GM19239 (cell line): ENCODE measurements around the gene CD22.
"Not testable (repeated sequence)": the region's sequence is repeated elsewhere in the genome, so short reads cannot be mapped to it uniquely, and the experiment has no call there.

ENCODE experiments used
- DNase-seq: peaks from one replicate; pipeline ENCODE4 v3.0.0; 2011; ENCODE audit warnings: low spot score; ENCODE audit not compliant: insufficient read length
- FAIRE-seq: peaks from 2 replicates; lab custom pipeline; 2011; peaks lifted over from hg19 to GRCh38; lab: Jason Lieb, UNC

Gene CD22

GRCh38 chr19:35375505-35376307 is 46.7 kb downstream of the CD22 start:
- FAIRE-seq, result no peak
- no peak for DNase-seq

- FAIRE-seq (no peak), DNase-seq (no peak)
Measured at GRCh38 chr19:35377656-35378055, 48.7 kb downstream of the CD22 start.

- no peak for FAIRE-seq
- DNase-seq, result no peak
Measured at GRCh38 chr19:35378356-35378755, 49.4 kb downstream of the CD22 start.

- not testable (repeated sequence) for FAIRE-seq, DNase-seq
Measured at GRCh38 chr19:35379545-35379944, 50.6 kb downstream of the CD22 start.

GRCh38 chr19:35379992-35380391 is 51.0 kb downstream of the CD22 start:
- no peak for FAIRE-seq
- DNase-seq, result no peak

GRCh38 chr19:35380450-35381124 is 51.6 kb downstream of the CD22 start:
- DNase-seq (no peak), FAIRE-seq (no peak)

GRCh38 chr19:35381318-35381717 is 52.3 kb downstream of the CD22 start:
- DNase-seq (no peak), FAIRE-seq (no peak)

GRCh38 chr19:35381926-35382325 is 52.9 kb downstream of the CD22 start:
- no peak for FAIRE-seq

GRCh38 chr19:35383536-35383935 is 54.5 kb downstream of the CD22 start:
- FAIRE-seq (no peak), DNase-seq (no peak)

More at GRCh38 chr19:35381926-35382325, 52.9 kb downstream of the CD22 start:
- DNase-seq, result no peak

- DNase-seq (no peak), FAIRE-seq (no peak)
Measured at GRCh38 chr19:35388277-35389054, 59.5 kb downstream of the CD22 start.

GRCh38 chr19:35389192-35389861 is 60.3 kb downstream of the CD22 start:
- no peak for FAIRE-seq

GRCh38 chr19:35392742-35393715 is 64.0 kb downstream of the CD22 start:
- DNase-seq (no peak), FAIRE-seq (no peak)

More at GRCh38 chr19:35389192-35389861, 60.3 kb downstream of the CD22 start:
- no peak for DNase-seq

- FAIRE-seq, result no peak
Measured at GRCh38 chr19:35395382-35396199, 66.6 kb downstream of the CD22 start.

GRCh38 chr19:35396240-35396885 is 67.4 kb downstream of the CD22 start:
- DNase-seq (no peak), FAIRE-seq (no peak)

More at GRCh38 chr19:35395382-35396199, 66.6 kb downstream of the CD22 start:
- DNase-seq, result no peak
